ENCODE data around the gene LEPROT. TPM values are rescaled to one million over a fixed set of nuclear protein-coding genes. Genes with fewer than 3 reads are reported as not detected.
"Not testable (repeated sequence)": the region's sequence is repeated elsewhere in the genome, so short reads cannot be mapped to it uniquely, and the experiment has no call there.

Gene LEPROT, protein sequence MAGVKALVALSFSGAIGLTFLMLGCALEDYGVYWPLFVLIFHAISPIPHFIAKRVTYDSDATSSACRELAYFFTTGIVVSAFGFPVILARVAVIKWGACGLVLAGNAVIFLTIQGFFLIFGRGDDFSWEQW
- total RNA-seq (2014; rRNA removed; shearing (Covaris generic)), result 32.8 and 43.4 TPM in 2 replicates

DNA sequence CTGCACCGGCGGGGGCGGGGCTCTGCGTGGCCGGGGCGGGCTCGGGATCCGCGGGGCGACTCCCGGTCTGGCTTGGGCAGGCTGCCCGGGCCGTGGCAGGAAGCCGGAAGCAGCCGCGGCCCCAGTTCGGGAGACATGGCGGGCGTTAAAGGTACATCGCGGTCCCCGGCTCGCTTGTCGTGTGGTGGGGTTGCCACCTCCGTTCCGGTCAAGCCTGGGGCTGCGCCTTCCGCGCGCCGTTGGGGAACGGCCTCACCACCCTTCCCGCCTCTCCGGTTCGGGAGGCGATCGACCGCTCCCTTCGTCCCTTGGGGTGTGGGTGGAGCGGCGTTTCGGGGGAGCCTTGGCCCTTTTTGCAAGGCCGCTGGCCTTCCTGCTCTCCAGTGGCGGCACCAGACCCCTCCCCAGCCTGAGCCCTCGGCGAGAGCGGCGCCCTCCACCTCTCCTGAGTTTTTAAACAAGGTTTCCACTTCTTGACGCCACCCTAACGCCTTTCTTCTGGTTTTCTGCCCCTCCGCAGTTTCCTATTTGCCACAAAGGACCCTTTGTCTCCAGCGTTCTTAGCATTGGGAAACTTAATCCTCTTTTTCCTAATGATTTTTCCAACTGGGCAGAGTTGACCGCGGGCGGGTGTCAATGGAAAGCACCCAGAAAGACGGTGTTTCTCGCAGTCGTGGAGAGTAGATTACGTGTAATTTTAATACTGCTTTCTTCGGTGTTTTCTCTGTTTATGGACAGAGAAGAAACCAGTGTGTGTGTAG, at the start of gene LEPROT, which contains the start of gene LEPR:
LEPROT (plus strand) TSS at position 79 of the 761 bp plus-strand sequence; CDS start at position 136, 57 bp downstream.
LEPR (plus strand) TSS at position 79 of the 761 bp plus-strand sequence. CDS start 144,898 bp downstream, outside the sequence.
- DNase-seq (ENCODE audit: low spot score), result no peak

DNA sequence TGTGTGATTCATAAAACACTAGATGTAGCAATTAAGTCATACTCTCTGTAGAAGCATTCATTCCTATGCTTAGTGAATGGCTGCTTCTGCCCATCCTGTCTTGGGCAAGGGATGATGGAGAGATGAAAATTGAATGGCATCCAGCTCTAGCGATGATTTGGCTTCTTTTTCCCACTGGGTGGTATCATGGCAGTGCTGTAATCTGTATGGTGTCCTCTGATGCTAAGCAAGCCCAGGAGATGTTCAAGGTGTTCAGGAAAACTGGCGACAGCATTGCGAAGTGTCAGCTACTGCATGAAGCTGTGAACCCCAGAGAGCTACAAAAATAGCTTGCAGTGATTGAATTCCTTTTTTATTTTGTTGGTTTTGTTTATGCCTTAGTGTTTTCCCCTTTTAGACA, 48.9 kb upstream of the LEPROT start:
- DNase-seq (ENCODE audit: low spot score), result no peak

DNA sequence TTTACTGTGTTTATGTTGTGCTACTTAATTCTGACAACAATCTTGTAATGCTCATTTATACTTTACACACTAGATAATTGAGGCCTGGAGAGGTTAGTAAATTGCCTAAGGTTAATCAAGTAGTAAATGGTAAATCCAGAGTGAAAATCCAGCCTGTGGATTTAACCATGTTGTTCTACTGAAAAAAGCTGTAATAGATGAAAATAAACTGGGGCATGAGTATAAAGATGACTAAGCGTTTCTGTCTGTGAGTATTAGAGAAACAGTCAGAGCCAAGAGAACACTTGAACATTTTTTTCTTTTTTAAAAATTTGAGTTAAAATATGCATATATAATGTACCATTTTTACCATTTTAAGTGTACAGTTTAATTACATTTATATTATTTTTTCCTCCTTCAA, 47.9 kb upstream of the LEPROT start:
- no peak for DNase-seq (ENCODE audit: low spot score)

DNA sequence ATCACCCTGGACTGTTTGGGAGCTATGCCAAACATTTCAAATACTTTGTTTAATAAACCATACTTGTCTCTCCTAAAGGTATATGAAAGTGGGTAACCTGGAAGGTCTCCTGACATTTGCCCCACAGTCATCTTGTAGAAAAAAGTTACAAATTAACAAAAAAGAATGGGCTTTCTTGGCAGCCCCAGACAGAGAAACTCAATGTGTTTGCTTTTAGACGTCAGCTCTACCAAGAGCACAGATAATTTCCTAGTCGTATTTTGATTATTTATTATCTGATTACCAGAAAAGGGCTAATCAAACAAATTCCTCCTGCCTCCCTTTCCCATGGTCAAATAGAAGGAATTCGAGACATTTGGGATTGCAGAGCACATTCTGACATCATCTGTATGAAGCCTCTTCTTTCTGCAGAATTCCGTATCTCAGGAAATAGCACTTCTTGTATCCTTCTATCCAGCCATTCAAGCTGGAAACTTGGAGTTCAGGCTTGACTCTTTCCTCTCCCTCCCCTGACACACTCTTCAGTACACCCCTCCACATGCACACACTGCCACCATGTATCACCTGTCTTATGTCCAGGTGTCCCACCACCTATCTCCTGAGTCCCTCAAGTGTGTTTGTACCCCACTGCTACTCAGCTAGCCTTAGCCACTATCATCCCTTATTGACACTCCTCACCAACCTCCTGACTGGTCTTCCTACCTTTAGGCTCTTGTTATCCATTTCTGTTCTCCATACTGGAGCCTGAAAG, 42.8 kb upstream of the LEPROT start:
- DNase-seq (ENCODE audit: low spot score), result no peak

DNA sequence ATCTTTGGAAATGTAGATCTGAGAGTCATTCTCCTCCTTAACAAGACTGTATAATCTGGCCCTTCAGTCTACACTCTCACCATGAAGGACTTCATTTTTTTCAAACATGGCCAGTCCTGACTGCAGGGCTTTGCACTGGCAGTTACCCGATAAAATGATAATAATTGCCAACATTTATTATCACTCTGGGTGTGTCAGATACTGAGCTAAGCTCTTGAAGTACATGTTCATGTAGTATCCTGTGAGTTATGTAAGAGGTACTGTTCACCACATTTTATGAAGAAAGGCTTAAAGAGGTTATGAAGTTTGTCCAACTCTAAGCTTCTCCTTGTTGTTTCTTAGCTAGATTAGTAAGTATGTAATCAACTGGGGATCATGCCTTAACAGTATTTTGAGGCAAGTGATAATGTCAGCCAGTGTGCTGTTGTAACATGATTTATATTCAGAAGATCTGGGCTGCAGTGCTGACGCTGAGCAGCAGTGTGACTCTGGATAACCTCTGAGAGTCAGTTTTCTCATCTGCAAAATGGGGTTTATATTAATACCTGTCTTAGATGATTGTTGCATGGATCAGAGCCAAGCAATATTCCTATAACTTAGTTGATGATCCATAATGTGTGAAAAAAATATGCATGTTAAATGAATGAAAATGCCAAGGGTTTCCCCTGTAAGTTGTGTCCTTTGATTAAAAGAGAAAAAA, 42.1 kb upstream of the LEPROT start:
- DNase-seq (ENCODE audit: low spot score), result no peak

DNA sequence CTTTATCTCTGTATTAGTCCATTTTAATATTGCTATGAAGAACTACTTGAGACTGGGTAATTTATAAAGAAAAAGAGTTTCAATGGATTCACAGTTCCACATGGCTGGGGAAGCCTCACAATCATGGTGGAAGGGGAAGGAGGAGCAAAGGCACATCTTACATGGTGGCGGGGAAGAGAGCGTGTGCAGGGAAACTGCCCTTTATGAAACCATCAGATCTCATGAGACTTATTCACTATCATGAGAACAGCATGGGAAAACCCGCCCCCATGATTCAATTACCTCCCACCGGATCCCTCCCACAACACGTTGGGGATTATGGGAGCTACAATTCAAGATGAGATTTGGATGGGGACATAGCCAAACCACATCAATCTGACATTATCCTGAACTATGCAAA, 36.0 kb upstream of the LEPROT start:
- DNase-seq (ENCODE audit: low spot score), result not testable (repeated sequence)

DNA sequence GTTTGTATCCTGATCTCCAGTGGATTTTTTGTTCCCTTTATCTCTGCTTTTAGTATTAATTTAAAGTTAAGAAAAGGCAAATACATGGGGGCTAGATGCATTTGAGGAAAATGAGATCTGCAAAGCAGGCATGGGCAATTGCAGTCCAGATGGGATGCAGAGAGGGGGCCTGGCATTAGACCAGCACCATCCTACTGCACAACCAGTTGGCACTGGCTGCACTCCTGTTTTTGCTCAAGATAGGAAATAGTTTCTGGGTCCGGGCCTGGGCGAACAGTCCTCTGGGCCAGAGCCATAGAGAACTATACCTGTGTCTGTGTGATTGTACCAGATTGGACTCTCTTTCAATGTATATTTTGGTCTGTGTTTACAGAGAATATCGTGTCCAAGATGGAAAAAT, 34.0 kb upstream of the LEPROT start:
- DNase-seq (ENCODE audit: low spot score), result no peak

DNA sequence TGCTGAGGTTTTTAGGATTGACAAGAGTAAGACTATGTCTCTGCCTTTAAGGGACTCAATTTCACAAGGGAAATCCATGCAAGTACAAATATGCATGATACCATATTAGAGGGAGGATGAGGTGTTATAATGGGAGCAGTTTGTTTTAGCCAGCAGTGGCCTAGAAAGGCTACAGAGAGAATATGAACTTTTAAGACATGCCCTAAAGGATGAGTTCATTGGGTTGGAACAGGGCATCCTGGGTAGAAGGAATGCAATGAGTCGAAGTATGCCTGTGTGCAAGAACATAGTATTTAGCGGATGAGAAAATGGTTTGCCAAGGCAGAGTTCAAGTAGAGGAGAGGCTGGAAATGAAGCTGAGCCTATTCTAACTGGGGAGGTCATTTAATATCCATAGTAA, 32.6 kb upstream of the LEPROT start:
- no peak for DNase-seq (ENCODE audit: low spot score)

DNA sequence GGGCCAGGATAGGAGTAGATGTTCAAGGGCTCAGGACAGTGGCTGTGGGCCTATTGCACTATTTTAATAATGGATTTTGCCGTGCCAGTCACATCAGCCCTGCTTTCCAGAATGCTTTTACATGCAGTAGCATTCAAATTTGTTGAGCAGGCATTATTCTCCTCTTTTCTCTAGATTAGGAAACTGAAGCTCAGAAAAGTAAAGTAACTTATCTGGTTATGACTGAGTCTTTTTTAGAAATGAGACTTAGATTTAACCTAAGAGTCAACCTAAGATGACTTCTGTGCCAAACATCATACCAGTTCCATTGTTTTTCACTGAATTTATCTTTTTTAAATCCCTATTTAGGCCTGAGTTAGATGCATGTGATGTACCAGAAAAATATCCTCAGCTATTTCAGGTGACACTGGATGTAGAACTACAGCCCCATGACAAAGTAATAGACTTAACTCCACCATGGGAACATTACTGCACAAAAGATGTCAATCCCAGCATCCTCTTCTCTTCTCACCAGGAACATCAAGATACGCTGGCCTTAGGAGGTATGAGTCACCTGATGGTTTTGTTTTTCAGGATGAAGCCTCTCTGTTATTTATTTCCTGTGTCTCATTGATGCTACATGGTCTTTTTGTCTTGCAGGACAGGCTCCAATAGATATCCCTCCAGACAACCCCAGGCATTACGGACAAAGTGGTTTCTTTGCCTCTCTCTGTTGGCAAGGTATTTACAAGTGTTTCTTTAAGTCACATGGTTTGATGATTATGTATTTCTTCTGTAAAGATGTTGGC, 31.4 kb upstream of the LEPROT start:
- no peak for DNase-seq (ENCODE audit: low spot score)

DNA sequence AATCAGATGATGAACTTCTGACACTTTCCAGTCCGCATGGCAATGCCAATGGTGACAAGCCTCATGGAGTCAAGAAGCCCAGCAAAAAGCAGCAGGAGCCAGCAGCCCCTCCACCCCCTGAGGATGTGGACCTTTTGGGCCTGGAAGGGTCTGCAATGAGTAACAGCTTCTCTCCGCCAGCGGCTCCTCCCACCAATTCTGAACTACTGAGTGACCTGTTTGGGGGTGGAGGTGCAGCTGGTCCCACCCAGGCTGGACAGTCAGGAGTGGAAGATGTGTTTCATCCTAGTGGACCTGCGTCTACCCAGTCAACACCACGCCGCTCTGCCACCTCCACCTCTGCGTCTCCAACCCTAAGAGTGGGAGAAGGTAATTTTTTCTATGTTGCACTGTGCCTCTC, 28.0 kb upstream of the LEPROT start:
- no peak for DNase-seq (ENCODE audit: low spot score)

DNA sequence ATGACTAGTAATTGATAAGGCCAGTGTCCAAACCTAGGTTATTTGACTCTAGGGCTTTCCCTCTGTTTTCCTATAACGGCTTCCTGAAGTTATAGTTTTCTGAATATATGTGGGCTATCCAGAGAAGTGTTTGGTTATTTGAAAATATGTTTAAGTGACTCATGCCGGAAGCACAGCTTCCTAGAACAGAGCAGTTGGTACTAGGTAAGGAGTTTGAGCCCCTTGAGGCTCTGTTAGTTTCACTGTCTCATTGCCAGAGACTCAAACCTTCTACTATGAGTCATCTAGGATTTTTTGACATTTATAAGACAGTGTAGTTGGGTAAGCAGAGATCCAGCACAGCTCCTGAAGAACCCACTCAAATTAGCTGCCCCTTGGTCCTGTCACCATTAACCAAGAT, 27.1 kb upstream of the LEPROT start:
- DNase-seq (ENCODE audit: low spot score), result no peak

DNA sequence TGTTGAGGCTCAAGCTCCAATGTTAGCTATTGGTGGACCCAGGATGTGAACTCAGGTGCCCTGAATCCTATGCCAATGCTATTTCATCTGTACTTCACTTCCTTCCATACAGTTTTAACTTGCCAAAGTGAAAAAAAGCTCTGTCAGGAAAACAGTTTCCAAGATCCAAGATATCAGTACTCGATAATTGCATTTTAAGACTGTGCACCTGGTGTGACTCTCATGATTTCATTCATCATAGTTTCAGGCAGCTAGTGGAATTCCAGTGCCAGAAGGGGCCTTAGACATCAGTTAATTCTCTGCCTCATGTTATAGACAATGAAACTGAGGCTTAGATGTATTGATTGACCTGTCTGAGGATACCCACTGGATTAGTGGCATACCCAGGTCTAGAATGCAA, 26.5 kb upstream of the LEPROT start:
- no peak for DNase-seq (ENCODE audit: low spot score)

DNA sequence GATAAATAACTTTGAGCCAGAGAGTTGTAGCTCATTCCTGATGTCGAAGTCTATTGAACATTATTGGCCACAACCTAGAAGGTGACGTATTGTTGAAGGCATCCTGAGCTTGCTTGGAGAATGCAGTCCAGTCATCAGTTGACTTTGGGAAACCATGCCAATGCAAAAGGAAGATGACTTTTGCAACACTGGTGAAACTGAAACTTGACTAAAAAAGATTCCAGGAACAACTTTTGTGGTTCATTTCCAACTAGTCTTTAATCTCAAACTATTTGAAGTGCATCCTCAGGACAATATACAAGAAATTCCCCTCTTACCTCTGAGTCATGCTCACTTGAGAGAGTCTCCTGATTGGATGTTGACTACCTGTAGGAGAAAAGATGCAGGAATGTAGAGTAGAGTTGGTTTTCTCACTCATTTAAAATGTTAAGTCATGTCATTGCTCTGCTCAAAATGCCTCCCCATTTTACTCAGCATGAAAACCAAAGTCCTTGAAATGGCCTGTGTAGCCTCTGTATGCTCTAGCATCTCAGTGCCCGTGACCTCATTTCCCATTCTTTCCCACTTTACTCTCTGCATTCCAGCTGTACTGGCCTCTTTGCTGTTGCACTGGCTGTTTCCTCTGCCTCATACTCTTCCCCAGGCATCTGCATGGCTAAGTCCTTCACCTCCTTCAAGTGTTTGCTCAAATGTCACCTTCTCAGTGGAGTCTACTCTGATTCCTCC, 24.4 kb upstream of the LEPROT start:
- no peak for DNase-seq (ENCODE audit: low spot score)

DNA sequence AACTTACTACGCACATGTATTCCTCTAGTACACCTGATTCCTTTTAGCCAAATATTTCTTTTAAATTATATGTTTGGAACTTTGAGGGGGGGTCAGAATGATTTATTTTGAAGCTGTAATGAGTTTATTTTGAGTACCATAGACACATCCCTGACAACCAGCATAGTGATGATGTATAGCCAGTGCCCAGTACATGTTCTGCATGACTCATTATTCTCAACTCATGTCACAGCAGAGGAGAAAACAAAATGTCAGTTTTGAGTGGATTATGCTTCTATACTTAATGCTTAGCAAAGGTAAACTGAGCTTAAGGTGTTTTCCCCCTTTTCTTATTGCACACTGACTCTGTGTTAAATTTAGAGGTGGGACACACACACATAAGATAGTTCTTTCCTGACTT, 22.4 kb upstream of the LEPROT start:
- no peak for DNase-seq (ENCODE audit: low spot score)

DNA sequence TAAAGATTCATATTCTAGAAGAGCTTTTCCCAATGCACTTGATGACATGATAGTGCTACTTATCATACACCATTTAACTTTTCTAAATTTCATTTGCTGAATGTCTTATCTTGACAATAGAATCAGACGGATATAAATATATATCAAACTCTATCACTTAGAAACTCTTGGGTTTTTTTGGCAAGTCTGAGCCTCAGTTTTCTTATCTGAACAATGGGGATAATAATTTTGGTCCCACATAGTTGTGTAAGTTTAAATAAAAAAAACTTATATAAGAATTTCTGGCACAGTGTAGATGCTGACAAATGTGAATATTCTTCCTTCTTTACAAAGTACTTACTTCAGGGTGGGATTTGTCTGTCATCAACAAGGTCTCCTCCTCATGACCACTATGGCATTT, 21.5 kb upstream of the LEPROT start:
- no peak for DNase-seq (ENCODE audit: low spot score)

DNA sequence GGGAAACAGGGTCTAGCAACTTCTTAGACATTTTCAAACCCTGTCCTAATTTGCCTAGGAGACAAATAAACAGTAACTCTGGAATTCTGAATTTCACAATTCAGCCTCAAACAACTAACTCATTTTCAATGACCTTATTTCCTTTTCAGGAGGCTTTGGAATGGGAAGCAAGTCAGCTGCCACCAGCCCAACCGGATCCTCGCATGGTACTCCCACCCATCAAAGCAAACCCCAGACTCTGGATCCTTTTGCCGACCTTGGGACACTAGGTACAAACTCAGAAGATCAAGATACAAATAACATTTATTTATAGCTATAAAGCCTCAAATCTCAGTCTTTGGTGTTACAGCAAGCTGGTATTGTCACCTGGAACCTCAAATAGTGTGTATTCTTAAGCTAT, 18.9 kb upstream of the LEPROT start:
- no peak for DNase-seq (ENCODE audit: low spot score)

DNA sequence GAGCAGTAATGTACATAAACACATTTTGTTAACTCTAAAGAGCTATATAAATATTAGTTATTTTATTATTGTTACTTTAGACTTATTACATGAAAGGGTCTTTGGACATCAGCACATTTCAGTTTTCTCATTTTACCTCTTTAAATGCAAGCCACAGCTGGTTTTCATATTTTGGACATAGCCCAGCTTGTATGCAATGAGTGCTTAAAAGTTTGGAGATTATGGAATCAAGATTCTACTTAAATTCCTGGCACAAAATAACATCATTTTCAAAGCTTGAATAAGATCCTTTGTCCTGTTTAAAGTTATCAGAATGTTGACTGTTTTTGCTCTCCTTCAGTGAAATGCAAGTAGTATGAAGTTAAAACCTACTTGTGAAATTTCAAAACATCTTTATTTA, 15.5 kb upstream of the LEPROT start:
- no peak for DNase-seq (ENCODE audit: low spot score)

DNA sequence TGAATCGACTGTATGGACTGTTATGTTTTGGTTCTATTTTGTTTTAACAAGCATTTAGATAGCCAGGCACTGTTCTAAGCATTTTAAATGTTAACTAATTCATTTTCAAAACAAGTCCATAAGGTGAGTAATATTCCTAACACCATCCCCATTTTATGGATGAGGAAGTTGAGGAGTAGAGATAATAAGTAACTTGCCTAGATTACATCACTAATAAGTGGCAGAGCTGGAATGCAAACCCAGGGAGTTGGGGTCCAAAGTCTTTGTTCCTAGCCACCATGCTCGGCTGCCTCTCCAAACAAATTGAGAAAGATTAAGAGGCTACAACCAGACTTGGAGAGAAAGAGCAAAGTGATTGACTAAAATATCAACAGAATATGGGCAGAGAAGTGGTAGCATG, 12.6 kb upstream of the LEPROT start:
- no peak for DNase-seq (ENCODE audit: low spot score)

DNA sequence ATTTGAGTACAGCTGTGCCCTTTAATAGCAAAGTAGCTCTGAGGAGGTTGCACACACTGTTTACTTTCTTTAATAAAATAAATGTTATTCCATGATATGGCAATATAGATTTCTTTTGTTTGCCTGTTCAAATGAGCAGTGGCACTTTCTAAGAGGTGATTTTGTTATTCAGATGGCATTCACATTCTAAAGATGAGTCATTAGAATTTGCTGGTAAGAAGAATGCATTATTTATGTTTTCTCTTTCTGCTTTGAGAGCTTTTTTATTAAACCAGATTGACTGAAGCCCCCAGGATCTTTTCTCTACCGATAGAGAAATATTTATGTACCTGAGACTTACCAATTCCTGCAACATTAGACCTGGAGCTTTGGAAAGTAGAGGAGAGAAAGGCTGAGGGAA, 11.2 kb upstream of the LEPROT start:
- no peak for DNase-seq (ENCODE audit: low spot score)

DNA sequence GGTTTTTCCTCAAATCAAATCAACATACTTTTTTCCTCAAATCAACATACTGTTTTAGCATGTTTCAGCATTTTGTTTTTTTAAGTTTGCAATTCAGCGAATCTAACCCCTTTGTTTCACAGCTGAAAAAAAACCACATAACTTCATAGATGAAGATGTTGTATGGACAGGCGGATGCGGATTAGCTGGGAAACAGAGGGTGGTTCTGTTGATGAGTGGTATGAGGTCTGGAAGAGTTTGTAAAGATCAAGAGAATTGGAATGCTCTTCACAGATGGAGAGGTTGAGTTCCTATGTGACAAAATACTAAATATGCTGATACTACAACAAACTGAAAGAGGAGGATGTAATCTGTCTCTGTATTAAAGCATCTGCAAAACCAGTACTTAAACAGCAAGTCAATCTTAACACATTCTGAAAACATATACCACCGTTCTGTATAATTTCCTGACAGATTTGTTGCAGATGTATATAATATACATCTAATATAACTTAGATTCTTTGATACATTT, 10.6 kb upstream of the LEPROT start:
- no peak for DNase-seq (ENCODE audit: low spot score)
